Stimulated activated naive CD8-positive, alpha-beta T cell treated with anti-CD3 and anti-CD28 coated beads, Interleukin-15, Interleukin-2, amounts not matched to agents 100 U/mL and 50 U/mL, for 24 hours (primary cell): ENCODE results near the gene SCUBE1.

Experiments
- ATAC-seq: fragments of 150-1000 bp; cut with Tn5 transposase; one replicate; pipeline ENCODE4 v1.10.0; 2021
- DNase-seq: peaks from one replicate; pipeline ENCODE4 v3.0.0; 2021

The SCUBE1 gene

DNA sequence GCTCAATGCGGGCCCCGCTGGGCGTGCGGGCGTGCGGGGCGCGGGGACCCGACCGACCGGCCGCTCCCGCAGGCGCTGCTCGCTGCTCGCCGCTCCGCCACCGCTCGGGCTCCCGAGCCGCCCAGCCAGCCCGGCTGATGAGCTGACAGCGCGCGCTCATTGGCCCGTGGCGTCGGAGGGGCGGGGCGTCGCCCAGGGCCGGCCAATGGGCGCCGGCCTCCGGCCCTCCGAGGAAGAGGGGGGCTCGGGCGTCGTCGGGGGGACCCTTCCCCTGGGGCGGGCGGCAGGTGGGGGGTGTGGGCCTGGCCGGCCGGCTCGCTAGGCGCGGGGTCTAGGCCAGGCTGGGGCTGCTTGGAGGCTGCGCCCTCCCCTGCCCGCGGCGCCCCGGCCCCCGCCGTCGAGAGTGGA is at the start of gene SCUBE1:
SCUBE1 (minus strand) TSS at position 111 of the 408 bp plus-strand sequence. CDS start 111 bp downstream, outside the sequence.
- ATAC-seq, result peak; percentile 42
- peak; percentile 67 for DNase-seq

DNA sequence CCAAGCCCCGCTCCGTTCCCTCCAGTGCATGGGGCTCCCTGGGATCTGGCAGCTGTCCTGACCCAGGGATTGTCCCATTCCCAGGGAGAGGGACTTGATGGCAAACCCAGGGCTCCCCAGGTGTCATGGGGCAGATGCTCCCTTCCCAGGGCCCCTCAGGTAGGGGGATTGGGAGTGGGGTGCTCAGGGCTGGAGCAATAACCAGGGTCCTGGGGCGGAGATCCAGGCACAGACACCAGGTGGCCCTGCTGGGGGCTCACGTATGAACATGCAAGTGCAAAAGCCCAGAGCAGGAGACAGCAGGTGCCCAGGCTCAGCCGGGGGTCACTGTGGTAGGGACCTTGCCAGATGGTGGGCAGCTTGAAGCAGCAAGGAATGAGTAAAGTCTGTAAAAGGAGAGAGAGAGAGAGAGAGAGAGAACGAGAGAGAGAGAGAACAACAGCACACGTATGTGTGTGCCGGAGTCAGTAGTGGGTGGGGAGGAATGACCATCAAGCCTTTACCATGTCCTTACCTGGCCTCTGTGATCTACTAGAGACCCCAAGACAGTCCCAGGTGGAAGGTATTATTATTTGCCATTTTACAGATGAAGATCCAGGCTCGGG is 49.3 kb upstream of the SCUBE1 start:
- ATAC-seq (no peak), DNase-seq (no peak)

DNA sequence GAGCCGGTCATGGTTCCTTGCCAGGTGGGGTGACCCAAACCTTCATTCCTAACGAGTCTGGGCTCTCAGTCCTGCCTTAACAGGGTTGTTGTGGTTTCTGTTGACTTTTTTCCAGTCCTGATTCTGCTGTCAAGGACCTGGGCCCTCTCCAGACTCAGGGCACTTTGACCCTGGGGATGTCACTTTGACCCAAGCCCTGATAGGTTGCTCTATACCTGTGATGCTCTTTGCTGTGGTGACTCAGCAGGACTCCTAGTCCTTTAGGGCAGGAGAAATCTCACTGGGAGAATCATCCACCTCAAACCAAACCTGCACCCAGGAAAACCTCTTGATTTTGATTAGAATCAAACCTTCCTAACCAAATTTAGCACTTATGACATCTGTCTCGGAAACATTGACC is 48.1 kb upstream of the SCUBE1 start:
- DNase-seq (no peak), ATAC-seq (no peak)

DNA sequence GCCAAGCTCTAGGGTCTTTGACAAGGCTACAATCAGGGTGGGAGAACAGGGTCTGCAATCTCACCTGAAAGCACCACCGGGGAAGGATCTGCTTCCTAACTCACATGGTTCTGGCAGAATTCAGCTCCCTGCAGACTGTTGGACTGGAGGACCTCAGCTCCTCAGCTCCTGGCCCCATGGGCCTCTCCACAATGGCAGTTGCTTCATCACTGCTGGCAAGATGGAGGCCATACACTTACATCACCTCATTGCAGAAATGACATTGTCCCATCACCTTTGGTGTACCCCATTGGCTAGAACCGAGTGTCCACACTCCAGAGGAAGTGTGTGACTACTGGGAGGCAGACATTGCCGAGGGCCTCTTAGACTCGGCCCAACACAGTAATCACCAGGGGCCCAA is 47.7 kb upstream of the SCUBE1 start:
- DNase-seq (no peak), ATAC-seq (no peak)

DNA sequence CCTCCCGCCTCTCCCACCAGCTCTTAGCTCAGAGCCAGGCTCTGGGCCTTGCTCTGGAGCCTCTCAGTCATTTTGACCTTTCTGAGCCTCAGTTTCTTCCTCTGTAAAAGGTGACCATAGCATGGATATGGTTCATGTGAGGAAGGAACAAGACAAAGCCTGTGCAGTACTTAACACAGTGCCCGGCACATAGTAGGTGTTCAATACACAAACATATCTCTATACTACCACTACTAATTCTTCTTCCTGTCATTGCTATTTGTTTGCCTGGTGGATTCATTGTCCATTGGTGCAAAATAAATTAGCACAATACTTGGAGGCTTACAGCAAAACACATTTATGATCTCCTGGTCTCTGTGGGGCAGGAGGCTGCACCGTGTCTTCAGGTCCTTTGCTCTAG is 47.0 kb upstream of the SCUBE1 start:
- DNase-seq, result no peak

DNA sequence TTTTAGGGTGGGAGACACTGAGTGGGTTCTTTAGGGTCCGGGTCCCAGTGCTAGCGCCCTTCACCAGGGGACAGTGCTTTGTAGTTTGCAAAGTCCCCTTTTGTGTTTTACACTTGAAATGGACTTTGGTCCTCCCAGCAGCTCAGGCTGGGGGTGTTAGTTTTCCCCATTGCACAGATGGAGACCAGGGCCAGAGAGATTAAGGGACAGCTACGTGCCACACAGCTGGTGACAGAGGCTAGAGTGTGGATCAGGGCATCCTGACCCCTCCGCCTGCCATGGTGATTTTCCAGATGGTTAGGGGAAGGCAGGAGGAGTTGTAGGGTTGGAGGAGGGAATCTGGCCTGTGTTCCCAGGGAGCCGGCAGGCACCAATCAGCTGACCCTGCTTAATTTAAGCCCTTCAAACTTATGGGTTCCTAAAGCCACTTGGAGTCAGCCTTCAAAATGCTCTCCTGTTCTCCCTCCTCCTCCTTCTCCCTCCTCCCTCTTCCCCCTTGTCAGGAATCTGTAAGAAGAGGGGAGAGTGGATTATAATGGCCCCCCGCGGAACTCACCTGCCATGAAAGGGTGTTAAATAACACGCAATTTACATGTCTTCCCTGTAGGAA is 46.2 kb upstream of the SCUBE1 start:
- no peak for ATAC-seq
- DNase-seq, result no peak

More for the DNA sequence above, 47.0 kb upstream of the SCUBE1 start:
- ATAC-seq, result no peak

DNA sequence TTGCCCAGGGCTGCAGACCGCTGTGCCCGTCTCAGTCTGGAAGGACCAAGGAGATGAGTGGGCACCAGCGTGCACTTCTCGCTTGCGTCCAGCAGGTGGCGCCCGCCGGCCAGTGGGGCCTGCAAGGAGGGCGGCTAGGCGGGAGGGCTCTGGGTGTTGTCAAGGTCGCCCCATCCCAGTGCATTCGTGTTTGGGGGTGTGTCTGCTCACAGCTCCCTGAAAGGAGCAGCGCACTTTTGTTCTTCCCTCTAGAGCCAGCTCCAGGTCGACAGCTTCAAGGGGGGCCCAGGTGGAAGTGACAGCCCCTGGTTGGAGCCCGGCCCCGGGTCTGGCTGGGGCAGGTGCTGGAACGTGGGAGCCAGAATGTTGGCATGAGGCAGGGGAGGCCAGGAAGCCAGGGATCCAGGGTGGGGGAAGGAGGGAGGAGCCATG is 45.3 kb upstream of the SCUBE1 start:
- DNase-seq, result peak; percentile 83

DNA sequence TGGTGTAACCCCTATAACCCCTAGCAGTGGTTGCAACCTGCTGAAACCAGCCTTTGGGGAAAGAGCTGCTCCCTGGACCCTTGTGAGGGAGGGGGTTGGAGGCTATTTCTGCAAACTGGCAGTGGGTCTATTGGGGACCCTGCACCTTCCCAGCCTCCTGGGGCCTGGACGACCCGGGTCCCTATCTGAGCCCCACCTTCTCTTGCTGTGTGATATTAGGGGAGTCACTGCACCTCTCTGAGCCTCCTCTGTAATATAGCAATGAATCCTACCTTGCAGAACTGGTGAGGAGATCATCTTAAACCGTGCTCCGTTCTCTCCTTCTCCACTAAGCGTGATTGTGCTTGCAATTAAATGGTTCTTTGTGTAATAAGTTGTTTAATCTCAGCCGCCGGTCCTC is 44.6 kb upstream of the SCUBE1 start:
- ATAC-seq (no peak), DNase-seq (no peak)

More for the DNA sequence above, 45.3 kb upstream of the SCUBE1 start:
- peak; percentile 65 for ATAC-seq

DNA sequence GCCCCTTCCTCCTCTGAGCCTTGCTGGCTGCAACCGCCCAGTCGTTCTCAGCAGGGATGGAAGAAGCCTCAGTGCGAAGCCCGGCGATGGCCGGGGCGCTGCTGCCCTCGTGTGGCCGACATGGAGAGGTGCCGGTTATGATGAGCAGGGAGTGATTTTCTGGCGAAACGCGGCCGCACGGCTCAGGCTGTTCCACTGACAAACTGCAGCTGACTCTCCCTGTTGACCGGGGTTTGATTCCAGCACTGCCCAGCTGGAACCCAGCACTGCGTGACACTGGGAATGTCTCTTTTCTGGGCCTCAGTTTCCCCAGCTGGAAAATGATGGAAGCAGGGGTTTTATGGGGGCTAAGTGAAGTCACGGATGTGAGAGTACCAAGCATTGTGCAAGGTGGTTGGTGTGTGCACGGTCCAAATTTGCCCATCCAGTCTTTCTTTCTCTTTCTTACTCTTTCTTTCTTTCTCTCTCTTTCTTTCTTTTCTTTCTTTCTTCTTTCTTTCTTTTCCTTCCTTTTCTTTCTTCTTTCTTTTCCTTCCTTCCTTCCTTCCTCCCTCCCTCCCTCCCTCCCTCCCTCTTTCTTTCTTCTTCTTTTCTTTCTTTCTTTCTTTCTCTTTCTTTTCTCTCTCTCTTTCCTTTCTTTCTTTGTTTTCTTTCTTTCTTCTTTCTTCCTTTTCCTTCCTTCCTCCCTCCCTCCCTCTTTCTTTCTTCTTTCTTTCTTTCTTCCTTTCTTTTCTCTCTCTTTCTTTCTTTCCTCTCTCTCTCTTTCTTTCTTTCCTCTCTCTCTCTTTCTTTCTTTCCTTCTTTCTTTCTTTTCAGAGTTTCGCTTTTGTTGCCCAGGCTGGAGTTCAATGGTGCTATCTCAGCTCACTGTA is 42.8 kb upstream of the SCUBE1 start:
- DNase-seq (peak; percentile 76), ATAC-seq (peak; percentile 86)

DNA sequence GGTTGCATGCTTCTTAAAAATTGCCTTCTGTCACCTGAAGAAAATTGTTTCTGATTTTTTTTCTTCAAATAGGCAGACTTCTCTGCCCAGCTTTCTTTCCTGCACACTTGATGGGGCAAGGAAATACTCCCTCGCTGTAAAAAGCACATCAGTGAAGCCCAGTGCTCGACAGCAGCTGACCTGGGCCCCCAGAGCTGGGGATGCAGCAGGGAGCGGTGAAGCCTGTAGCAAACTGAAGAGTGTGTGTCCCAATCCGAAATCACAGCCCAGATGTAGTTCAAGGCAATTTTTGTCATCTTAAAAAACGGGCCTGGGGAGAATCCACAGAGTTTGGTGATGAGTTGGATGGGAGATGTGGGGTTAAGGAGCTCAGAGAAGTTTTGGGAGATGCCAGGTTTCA is 41.7 kb upstream of the SCUBE1 start:
- ATAC-seq, result no peak
- DNase-seq, result no peak

DNA sequence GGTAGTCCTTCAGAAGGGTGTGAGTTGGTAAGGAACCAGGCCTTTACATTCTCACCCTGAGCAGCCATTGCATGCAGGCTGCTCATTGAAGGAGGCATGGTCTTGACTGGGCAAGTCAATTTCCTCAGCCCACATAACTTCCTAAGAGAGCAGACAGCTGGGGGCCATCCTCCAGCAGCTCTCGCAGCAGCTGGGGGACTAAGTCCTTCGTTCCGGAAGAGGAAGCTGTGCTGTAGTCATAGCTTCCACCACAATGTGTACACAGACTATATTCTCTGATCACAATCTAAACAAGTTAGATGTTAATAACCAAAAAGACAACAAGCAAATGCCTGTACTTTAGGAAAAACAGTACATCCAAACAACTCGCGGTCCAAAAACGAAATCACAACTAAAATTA is 38.5 kb upstream of the SCUBE1 start:
- DNase-seq (no peak), ATAC-seq (no peak)

DNA sequence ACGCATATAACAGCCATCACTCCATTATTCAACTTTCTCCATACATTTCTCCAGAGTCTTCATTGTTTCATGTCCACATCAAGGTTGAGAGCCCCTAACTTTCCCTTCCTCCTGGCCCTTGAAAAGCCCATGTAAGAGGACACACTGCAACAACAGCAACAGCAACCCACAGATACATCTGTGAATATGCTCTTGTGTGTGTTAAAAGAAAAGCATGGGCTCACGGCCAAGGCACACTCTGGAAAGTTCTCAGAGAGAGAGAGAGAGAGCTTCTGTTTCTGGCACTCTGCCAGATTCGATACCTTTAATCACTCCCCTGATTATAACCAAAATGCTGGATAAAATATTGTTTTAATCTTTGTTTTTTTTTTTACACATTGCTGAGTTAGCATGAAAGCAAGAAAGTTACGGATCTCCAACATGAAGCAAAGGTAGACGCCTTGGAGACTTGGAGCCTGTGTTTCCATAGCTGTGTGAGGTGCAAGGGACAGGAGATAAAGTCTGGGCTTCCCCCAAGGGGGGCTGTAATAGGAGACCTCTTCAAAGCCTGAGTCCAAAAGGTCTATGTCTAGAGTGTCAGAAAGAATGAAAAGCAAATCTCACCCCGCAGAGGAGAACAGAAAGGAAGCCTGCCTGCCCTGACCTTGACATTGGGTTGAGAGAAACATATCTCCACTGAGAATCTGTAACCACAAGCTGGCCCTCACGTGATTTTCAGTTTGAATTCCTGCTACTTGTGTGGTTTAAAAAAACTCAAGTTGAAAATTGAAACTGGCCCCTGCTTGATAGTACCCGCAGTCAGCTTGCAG is 34.9 kb upstream of the SCUBE1 start:
- ATAC-seq (no peak), DNase-seq (no peak)

DNA sequence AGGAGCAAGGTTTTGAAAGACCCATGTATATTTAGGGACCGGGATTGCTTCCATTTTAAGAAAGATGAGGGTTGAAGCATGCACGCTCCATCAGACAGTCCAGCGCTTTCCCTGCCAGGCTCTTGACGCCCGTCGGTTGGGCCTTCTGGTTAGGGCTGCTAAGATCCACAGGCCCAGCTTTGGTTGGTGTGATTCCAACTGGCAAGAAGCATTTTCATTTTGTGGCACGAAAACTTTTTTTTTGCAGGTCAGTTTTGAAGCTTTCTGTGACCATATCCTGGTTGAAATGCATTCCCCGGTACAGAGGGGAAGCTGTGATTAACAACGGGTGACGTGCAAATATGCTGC is 34.4 kb upstream of the SCUBE1 start:
- ATAC-seq (no peak), DNase-seq (no peak)

DNA sequence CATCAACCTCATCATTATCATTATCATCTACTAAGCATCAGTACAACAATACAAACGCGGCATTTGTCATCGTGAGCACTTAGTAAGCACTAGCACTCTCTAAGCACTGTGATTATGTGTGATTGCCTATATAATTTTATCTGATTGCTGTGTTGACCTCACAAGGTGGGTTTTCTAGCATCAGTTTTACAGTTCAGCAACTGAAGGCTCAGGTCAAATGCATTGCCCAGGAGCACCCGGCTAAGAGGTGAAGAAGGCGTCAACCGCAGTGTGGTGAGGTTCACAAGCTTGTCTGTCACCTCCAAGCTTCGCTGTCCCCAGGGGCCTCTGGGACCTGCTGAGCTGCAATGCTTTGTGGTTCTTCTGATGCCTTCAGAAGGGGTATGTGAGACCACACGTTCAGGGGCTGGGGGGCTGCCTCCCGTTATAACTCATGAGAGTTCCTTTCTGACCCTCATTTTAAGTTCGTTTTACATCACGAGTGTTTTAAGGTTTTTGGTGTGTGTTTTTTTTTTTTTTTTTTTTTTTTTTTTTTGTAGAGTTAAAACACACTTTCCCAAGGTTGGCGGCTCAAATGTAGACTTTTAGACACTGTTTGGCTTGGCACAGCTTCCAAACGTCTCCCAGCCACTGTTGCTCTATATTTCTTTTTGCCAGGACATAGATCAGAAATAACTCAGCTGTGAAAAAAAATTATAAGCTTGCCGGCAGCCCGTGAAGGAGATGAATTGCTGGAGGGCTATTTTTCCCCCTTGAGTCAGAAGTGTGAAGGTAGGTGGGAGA is 33.8 kb upstream of the SCUBE1 start:
- peak; percentile 40 for DNase-seq
- peak; percentile 71 for ATAC-seq

DNA sequence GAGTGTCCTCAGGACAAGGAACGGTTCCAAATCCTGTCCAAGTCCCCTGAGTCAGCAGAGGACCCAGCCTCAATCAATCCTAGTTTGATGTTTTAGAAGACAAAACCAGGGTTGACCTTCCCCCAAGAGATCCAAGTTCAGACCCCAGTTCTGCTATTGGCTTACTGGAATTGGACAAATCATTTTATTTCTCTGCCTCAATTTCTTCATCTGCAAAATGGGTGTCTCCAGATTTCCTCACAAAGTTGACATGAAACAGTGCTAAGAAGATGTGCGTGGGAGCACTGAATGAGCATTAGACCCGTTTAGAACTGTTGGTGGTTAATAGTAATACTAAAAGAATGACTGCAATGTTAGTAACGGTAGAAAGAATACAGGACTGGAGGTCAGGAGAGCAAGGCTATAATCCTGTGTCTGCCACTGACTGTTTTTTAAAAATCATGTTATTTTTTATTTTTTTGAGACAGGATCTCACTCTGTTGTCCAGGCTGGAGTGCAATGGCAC is 32.8 kb upstream of the SCUBE1 start:
- DNase-seq (no peak), ATAC-seq (no peak)

DNA sequence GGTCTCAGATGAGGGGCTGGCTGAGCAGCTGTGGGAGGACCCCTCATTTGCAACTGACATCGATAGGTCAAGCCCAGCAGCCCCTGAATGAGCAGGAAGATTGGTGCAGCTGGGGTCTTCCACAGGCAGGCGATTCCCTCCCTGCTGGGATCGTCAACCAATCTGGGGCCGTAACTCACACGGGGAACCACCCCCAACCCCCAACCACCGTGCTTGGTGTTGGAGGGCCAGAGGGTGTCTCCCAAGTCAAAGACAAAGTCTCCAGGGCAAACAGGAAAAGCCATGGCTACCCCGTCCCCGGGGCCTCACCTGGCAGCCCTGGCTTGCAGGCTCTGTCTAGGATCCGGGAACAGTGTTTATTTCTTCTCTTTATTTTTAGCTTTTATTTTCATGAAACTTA is 26.9 kb upstream of the SCUBE1 start:
- DNase-seq (no peak), ATAC-seq (no peak)

DNA sequence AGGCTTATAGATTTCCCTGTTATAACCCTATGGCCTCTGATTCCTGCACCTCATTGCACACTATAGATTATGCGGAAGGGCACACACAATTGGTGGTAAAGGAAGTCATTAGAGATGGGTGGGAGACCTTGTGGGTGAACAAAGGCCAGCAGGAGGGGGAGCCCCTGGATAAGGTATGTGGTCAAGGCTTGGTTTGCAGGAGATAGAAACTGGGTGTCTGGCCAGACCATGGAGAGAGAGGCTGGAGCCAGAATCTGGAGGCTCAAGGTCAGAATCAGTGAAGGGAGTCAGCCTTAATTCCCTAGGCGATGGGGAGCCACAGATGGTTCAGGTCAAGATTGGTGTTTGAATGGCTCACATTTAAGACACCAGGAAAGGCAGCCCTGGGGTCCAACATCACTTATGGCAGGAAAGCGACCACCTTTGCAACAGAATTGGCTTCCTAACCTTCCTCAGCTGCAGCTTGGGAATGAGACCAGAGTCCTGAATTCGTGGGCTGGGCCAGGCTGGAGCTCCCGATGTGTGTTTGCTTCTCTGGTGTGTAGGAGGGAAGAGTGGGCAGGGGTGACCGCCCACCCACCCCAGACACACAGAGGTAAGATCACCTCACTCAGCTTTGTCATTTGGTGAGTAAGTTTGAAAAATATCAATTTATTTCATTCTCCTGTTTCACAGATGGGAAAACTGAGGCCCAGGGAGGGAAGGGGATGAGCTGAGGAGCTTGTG is 22.7 kb upstream of the SCUBE1 start:
- DNase-seq (no peak), ATAC-seq (no peak)

DNA sequence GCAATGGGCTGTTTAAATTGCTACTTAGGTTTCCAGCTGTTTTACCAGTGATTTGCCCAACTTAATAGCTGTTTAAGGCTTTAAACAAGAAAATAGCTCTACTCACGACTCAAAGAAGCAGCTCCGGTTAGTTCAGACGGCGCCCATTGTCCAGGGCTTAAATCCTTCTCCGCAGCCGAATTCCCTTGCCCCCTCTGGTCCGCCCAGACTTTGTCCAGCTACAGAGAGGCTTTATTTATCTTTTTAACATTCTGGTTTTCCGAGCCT is 20.9 kb upstream of the SCUBE1 start:
- DNase-seq (no peak), ATAC-seq (no peak)

DNA sequence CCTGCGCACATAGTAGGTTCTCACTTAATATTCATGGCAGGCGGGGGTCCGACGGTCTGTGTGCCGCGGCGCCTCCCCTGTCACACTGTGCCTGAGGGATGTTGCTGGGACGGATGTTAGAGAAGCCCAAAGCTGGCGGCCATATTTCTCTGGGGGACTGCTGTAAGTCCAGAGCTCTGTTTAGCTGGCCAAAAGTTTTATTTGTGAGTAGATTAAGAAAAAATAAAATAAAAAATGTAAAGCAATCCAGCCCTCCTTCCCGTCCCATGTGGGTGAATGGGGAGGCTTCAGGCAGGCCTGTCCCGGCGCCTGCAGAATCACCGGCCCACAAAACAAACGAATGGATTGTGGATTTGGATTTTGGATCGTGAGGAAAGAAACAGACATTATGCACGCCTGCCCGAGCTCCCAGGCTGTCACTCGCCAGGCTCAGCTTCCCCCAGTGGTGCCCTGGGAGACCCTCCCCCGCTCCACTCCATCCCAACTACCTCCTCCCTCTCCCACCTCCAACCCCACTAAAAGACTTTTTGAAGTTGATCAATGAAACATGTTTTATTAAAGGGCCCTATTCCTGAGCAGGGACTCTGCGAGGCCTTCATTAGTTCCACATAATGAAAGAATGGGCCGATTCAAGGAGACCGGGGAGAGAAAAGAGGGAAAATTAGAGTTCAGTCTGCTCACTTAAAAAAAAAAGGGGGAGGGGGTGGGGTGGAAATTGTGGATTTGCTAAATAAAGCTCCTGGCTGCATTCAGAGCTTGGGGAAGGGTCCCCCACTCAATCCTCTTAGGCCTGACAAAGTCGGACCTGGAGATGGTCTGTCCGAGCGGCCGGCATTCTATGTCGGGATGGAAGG is 20.4 kb upstream of the SCUBE1 start:
- ATAC-seq (no peak), DNase-seq (no peak)

DNA sequence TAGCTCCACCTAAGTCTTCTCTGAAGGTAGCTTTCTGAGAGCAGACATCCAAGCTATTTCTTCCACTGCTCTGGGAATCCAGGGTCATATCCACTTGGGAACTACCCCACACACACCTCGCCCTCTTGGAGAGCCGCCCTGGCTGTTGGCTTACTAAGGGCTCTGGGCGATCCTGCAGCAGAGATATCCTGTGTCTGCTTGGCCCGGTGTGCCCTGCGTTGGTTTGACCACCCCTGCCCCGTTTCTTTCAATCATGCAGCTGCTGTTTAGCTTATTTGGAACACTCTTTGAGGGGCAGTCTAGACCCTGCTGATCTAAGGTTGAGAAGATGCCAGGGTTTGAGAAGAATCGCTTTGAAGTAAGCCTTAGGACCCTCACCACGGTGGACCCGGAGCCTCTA is 17.4 kb upstream of the SCUBE1 start:
- ATAC-seq (no peak), DNase-seq (no peak)
